HG02970 (cell line): ENCODE results near the gene CCDC184.

ENCODE experiments used
- ATAC-seq: cut with Tn5 transposase; IDR thresholded peaks from one replicate; pipeline ENCODE4 v1.9.1; 2021; ENCODE audit warnings: mild to moderate bottlenecking, moderate library complexity, moderate number of reproducible peaks; ENCODE audit not compliant: unreplicated experiment, low FRiP score

Gene CCDC184

GRCh38 chr12:48177982-48178381 lies 5.5 kb upstream of the CCDC184 start:
- no peak for ATAC-seq

GRCh38 chr12:48179466-48179865 lies 4.0 kb upstream of the CCDC184 start:
- no peak for ATAC-seq

- no peak for ATAC-seq
Measured at GRCh38 chr12:48180424-48180823, 3.0 kb upstream of the CCDC184 start.

GRCh38 chr12:48180857-48181495 lies 2.5 kb upstream of the CCDC184 start:
- no peak for ATAC-seq

DNA sequence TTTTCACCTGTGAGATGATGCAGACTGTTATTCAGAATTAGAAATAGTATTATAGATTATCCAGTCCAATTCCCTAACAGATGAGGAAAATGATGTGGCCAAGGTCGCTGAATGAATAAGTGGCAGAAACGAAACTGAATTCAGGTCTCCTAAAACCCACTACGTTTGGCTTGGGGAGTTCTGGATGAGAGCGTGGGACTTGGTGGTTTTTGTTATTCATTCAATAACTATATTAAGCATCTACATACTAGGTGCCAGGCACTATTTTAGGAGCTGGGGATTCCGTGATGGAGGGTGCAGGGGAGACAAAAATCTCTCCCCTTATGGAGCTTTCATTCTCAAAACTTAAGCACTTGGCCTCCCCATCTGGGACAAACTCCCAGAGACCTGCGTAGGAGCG lies 813 bp upstream of the CCDC184 start:
- no peak for ATAC-seq

DNA sequence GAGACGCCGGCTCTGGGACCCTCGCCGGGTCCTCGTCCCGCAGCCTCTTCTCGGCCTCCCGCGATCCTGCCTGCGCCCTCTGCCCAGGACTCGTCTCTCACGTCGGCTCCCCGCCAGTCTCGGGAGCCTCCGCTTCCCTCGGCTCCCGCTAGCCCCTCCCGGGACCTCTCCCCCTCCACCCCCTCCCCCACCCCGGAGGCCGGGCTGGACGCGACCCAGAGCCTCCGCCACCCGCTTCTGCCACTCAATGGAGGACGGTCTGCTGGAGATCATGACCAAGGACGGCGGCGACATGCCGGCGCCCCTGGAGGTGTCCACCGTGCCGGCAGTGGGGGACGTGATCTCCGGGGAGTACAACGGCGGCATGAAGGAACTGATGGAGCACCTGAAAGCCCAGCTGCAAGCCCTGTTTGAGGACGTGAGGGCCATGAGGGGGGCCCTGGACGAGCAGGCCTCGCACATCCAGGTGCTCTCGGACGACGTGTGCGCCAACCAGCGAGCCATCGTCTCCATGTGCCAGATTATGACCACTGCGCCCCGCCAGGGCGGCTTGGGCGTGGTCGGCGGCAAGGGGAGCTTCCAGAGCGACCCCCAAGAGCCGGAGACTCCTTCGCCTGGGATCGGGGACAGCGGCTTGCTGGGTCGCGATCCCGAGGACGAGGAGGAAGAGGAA lies 568 bp downstream of the CCDC184 start:
- ATAC-seq, result no peak

- ATAC-seq, result no peak
Measured at GRCh38 chr12:48184549-48184922, 1.1 kb downstream of the CCDC184 start.

GRCh38 chr12:48185181-48185919 lies 1.9 kb downstream of the CCDC184 start:
- no peak for ATAC-seq

GRCh38 chr12:48187916-48188695 lies 4.7 kb downstream of the CCDC184 start:
- ATAC-seq, result no peak

GRCh38 chr12:48189331-48190125 lies 6.1 kb downstream of the CCDC184 start:
- ATAC-seq, result no peak

DNA sequence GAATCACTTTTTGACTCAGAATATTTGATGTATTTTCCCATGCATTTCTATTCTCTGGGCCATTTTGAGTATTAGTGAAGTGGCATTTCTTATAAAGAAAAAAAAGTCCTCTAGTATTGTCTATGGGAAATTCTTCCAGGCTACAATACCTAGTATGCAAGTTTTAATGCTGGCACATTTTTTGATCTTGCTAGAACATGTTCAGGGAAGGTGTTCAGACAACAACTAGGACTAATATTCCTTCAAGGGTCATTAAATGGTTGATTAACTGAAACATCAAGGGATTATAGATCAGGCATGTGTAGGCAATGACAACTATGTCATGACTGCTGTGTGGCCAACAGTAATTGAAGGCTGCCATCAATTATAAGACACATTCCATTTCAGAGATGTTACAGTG lies 7.7 kb downstream of the CCDC184 start:
- ATAC-seq, result no peak

GRCh38 chr12:48192861-48193260 lies 9.4 kb downstream of the CCDC184 start:
- ATAC-seq, result no peak

DNA sequence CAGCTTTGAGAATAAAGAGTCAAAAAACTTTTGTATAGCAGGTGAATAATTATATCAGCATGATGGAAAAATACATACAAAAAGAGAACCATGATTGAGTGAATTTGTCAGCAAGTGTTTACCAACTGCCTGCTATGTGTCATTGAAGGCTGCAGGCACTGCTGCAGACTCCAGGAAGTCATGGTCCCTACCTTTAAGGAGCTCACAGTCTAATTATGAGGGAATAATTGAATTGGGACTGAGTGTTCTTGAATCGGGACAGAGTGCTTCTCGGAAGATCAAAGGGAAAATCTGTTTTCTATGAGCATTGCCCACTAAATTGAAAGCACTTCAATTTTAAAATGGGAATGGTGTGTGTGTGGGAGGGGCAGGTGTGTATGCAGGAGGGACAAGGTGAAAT lies 10.2 kb downstream of the CCDC184 start:
- no peak for ATAC-seq

GRCh38 chr12:48194799-48195201 lies 11.4 kb downstream of the CCDC184 start:
- no peak for ATAC-seq

DNA sequence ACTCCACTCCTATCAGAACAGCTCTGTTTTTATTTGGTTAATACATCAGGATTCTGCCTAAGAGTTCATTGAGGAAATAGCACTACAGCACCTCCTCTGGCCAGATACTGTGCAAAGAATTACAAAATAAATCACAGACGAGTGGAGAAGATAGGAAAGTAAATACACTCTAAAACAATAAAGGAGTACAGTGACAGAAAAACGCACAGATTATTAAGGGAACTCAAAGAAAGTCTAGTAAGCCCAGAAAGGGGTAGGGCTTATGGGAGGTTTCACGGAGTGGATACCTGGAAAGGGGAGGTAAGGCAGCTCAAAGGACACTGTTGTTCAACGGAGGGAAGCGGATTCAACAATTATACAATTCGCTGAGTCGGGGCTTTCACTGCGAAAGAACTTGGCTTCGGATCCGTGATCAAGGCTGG lies 14.1 kb downstream of the CCDC184 start:
- ATAC-seq, result peak; percentile 5

GRCh38 chr12:48197971-48198671 lies 14.7 kb downstream of the CCDC184 start:
- ATAC-seq, result peak; percentile 99

GRCh38 chr12:48198672-48198971 lies 15.2 kb downstream of the CCDC184 start:
- no peak for ATAC-seq

GRCh38 chr12:48198985-48199384 lies 15.5 kb downstream of the CCDC184 start:
- ATAC-seq, result no peak

DNA sequence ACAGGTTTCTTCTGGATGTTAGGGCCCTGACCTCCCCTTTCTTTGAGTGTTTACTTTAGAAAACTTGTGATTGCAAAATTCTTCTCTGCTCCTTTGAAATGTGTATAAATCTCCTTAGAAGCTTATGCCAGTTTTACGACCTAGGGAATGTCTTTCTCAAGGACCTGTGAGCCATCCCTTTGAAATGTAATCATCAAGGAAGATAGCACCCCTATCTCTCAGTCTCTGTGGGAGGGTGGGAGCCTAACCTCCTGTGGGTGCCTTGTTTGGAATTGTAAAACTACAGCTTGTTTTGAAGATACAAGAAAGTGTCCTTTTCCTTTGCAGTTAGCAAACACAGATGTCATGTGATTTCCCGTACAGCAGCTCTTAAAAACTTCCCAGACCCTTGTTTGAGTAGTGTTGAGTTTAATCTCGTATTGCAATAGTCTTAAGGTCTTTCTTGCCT lies 16.4 kb downstream of the CCDC184 start:
- ATAC-seq, result no peak

DNA sequence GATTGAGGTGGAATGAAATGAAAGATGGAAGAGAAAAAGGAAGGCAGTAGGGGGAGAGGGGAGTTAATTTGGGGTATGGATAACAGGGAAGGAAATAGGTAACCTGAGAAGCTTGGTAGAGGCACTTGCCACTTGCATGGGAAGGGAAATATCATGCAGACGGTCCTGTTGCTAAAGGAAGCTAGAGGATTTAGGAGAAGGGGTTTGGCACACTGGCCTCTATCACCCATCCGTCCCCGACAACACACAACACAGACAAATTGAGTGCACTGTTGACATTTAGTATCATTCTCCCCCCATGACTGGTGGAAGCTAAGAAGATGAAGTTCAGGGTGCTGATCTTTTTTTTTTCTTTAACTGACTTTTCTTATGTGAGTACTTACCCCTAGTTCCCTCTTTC lies 17.6 kb downstream of the CCDC184 start:
- ATAC-seq, result no peak
